Lower leg skin (tissue), 4 donors: ENCODE data around the gene TRIM6. TPM values are rescaled to one million over a fixed set of nuclear protein-coding genes. Genes with fewer than 3 reads are reported as not detected.

ENCODE experiments used
- DNase-seq, 2 donors: peaks; one replicate each; pipeline ENCODE4 v3.0.0-alpha.2; 2019; ENCODE audit warnings: low spot score in 2 of 2
- H3K4me3 ChIP-seq: fragments of 200-600 bp; sonication (generic); 2 replicates; pipeline ENCODE4 v1.5.1; 2017; ENCODE audit warnings: mild to moderate bottlenecking, low read depth; ENCODE audit not compliant: poor library complexity, severe bottlenecking
- CTCF ChIP-seq, 3 donors: fragments of 450-650 bp; IDR thresholded peaks; one replicate each; pipeline ENCODE4 v1.5.1; 2016; ENCODE audit warnings: antibody characterized with exemption in 3 of 3, mild to moderate bottlenecking in 3 of 3, moderate library complexity in 2 of 3
- POLR2A ChIP-seq, 2 donors: fragments of 450-650 bp; IDR thresholded peaks; one replicate each; pipeline ENCODE4 v1.6.1; 2016 to 2017; ENCODE audit warnings: antibody characterized with exemption in 2 of 2, mild to moderate bottlenecking in 1 of 2, moderate library complexity in 1 of 2
- WGBS, 2 donors: methylation state at CpG; one replicate each; pipeline ENCODE4 v1.1.5; 2018; 5-methylcytosine and 5-hydroxymethylcytosine counted together
- intact Hi-C: fragments of 100-400 bp; cut with DNase I; formaldehyde crosslinking; loops from one replicate; pipeline ENCODE4 v1.15.0; 2023; ENCODE audit warnings: low total_unique reads
- total RNA-seq, 4 donors: library from RNA; depleted of rRNA; stranded (reverse); fragments of >200 nt; gene quantifications; one replicate each; pipeline ENCODE4 v1.1.0, GENCODE V29; 2016

Gene TRIM6
- total RNA-seq, 4 donors from 2014 or later: 1.0 to 2.7 (median 2.0) TPM

GRCh38 chr11:5620651-5621521 is 24.4 kb downstream of the TRIM6 start:
- intact Hi-C loops: no loop called here
- no peak overlapping the region for H3K4me3 ChIP-seq
- DNase-seq: no peak
- WGBS, 2 donors: 35 to 46% methylated on average over 3 of the region's 3 CpGs
- TF ChIP-seq POLR2A (IDR thresholded peaks at IDR 0.05) (no peak), CTCF (IDR thresholded peaks at IDR 0.05) (no peak)

GRCh38 chr11:5621580-5621979 is 25.1 kb downstream of the TRIM6 start:
- no peak for DNase-seq
- TF ChIP-seq POLR2A (IDR thresholded peaks at IDR 0.05): no peak
- no peak for TF ChIP-seq CTCF (IDR thresholded peaks at IDR 0.05)
- intact Hi-C loops: no loop called here

GRCh38 chr11:5622802-5623201 is 26.4 kb downstream of the TRIM6 start:
- WGBS, 2 donors: 95 to 97% methylated on average over 3 of the region's 3 CpGs
- no peak overlapping the region for H3K4me3 ChIP-seq
- no peak for DNase-seq
- intact Hi-C loops: no loop called here
- TF ChIP-seq CTCF (IDR thresholded peaks at IDR 0.05) (no peak), POLR2A (IDR thresholded peaks at IDR 0.05) (no peak)

More at GRCh38 chr11:5621580-5621979, 25.1 kb downstream of the TRIM6 start:
- no peak overlapping the region for H3K4me3 ChIP-seq

- DNase-seq: peak in 1 of 2 donors; percentile 67
These were observed 28.2 kb downstream of the TRIM6 start, which contains the start of gene TRIM34 for GRCh38 chr11:5624489-5625279. Gene TRIM34, plus strand, starts transcription at chr11:5625001. Its CDS starts 7,331 bp downstream, at chr11:5632332.

GRCh38 chr11:5625281-5625680 is 28.8 kb downstream of the TRIM6 start:
- TF ChIP-seq POLR2A (IDR thresholded peaks at IDR 0.05) (no peak), CTCF (IDR thresholded peaks at IDR 0.05) (no peak)
- 3 to 20% methylated on average over 4 of the region's 4 CpGs for WGBS, 2 donors
- no peak for DNase-seq
- peak overlapping the region; percentile 36 for H3K4me3 ChIP-seq
- intact Hi-C loops: no loop called here

More at GRCh38 chr11:5624489-5625279, 28.2 kb downstream of the TRIM6 start, which contains the start of gene TRIM34:
- peak within 1 kb of the TSS; percentile 36 for H3K4me3 ChIP-seq
- intact Hi-C loops: no loop called here
- TF ChIP-seq POLR2A (IDR thresholded peaks at IDR 0.05) (no peak), CTCF (IDR thresholded peaks at IDR 0.05) (no peak)
- 15 to 18% methylated on average over 7 of the region's 7 CpGs for WGBS, 2 donors
